Activated CD4-positive, alpha-beta T cell treated with anti-CD3 and anti-CD28 coated beads, Interleukin-2, amount 50 U/mL, for 4 hours (primary cell): ENCODE results near the gene SMU1.

Source experiments
- DNase-seq, 2 experiments: peaks; one replicate each; pipeline ENCODE4 v3.0.0-alpha.2; 2020

The SMU1 gene

DNA sequence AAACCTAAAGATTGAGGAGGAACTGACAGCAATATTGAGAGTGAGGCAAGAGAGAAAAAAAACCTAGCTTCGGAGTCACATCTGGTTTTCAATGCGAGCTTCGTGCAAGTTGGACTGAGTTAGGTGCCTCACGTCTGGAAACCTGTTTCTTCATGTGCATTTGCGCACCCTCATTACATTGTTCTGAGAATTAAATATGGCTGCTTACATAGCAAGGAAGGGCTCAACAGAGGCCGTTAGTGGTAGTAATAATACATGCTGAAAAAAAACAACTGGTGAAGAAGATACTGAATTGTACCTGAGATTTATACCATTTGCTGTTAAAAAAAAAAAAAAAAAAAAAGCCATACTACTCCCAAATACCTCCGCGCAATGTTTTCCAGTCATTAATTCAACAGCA is 32.8 kb downstream of the SMU1 start:
- no peak for DNase-seq

DNA sequence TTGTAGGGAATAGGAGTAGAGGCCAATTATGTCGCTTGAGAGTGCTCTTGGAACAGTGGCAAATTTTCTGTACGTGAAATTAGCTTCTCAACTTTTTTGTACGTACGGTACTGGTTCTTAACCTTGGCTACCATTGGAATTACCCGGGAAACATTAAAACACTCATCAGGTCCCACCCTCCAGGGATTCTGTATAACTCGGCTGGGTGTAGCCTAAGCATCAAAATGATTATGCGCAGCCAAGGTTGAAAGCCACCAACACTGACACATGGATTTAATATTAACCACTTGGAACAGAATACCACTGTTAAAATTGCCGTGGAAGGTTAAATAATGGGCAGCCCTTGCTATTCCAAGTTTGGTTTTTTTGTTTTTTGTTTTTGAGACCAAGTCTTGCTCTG is 34.0 kb downstream of the SMU1 start:
- DNase-seq: no peak

DNA sequence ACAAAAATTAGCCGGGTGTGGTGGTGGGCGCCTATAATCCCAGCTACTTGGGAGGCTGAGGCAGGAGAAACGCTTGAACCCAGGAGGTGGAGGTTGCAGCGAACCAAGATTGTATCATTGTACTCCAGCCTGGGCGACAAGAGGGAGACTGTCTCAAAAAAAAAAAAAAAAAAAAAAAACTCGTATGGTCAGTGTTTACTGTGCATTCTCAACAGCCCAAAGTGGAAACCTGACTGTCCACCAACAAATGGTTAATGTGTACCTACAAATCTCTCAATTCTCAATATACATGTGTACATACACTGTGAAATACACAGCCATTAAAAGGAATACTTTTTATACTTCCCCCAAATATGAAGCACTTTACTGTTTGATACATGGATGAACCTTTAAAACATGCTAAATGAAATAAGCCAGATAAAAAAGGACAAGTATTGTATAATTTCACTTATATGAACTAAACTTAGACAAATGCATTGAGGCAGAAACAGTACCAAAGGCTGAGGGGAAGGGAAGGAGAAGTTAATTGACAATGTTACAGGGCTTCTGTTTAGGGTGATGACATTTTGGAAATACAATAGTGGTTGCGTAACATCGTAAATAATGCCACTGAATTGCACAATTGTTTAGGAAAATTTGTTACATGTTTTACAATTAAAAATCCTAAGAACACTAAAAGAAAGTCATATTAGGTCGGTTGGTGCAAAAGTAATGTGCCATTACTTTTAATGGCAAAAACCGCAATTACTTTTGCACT is 34.9 kb downstream of the SMU1 start:
- no peak for DNase-seq

DNA sequence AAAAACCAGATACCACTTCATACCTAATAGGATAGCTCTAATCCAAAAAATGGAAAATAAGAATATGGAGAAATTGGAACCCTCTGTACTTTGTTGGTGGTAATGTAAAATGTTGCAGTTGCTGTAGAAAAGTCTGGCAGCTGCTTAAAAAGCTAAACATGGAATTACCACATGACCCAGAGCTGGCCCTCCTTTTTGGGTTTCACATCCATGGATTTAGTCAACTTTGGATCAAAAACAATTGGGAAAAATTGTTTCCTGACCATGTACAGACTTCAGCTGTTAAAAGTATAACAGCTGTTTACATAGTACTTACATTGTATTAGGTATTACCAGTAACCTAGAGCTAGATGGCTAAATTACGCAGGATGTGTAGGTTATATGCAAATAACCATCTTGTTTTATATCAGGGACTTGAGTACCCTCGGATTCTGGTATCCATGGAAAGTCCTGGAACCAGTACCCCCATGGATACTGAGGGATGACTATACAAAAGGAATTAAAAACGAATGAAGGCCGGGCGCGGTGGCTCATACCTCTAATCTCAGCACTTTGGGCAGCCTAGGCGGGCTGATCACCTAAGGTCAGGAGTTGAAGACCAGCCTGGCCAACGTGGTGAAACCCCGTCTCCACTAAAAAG is 35.6 kb downstream of the SMU1 start:
- no peak for DNase-seq

DNA sequence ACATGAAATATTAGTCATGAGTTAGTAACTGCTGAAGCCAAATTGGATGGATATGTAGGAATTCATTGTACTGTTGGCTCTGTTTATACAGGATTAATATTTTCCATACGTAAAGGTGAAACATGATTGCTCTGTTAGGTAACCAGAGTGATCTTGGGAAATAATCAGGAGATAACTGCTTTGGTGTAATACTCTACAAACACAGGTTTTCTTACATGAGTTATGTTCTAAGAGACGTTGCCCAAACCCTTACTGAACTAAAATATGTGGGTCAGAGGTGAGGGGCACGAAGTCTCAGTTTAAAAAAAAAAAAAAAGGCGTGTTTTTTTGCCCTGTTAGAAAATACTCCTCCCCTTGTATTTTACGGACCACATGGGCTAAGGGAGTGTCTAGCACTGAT is 43.6 kb downstream of the SMU1 start:
- no peak for DNase-seq

DNA sequence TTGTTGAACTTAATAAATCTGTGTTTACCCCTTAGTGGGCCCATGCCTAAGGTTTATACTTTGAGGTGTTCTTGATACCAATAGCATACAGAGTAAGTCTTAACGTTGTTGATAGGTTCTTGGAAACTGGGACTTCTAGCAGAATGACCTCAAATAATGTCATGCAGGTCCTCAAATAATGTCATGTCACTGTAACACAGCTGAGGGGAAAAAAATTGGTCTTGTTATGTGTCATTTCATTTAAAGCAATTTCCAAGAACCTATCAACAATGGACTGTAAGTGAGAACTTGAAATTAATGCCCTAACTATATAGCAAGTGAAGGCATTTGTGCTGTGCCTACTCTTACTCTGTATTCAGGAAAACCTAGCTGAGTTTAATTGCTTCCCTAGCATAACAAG is 44.2 kb downstream of the SMU1 start:
- DNase-seq: no peak

DNA sequence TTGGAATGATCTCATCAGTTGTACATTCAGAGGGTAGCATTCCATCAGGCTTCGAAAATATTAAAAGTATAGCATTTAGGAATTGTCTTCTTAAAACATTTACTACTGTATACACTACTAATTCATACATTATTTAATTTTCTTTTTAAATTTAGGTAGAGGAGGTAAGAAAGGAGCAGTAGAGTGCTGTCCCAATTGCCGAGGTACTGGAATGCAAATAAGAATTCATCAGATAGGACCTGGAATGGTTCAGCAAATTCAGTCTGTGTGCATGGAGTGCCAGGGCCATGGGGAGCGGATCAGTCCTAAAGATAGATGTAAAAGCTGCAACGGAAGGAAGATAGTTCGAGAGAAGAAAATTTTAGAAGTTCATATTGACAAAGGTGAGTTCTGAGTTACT is 46.2 kb downstream of the SMU1 start:
- DNase-seq: no peak

DNA sequence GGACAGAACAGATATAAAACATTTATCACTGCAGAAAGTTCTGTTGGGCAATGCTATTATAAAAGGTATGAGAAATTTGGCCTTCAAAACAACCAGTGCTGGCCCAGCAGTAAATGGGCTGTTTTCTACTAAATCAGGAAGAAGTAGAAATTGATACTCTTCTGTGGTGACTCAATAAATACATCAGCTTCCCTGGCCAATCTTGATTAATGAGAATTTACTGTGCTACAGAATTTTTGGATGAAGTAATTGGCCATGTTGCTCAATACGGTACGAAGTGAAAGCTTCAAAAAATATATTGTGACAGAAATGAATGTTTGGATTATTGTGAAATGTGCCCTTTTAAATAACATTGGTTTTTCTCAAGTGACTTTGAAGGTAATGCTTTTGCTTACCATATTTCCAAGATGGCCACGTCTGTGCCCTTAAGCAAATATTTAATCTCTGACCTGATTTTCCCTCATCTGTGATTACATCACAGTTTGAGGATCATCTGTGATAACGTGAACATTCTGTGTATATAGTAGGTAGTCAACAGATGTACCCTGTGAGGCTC is 47.2 kb downstream of the SMU1 start:
- no peak for DNase-seq

DNA sequence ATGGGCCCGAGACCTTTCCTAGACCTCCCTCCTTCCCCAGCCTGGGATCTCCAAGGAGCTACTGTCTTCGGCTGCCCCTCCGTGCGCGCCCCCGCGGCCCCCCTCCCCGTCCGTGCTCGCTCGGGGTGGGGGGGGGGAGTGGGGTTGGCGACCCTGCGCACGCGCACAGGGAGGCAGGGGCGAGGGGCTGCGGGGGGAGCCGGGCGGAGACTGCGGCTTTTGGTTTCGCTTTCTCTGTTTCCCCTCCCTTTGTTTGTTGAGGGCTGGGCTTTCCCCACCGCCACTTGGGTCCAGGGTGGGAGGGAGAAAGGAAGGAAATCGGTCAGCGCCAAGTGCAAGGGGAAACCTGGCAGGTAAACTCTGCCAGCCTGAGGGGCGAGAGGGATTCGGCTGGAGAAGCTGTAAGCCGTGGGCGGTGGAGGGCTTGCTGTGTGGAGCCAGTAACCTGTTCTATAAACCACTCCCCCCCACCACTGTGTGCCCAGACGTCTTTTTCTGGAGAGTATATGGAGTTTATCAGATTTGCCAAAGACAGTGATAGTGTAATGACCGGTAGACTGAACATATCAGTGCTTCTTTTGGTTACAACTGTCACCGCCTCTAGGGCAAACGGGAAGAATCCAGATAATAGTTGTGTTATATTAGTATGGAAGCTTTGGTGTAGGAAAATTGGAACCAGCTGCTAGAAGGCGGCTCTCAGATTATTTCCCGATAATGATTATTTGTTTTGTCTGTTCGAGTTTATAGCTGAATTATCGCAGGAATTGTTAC is 50.7 kb downstream of the SMU1 start:
- peak; percentile 68 to 74 for DNase-seq

DNA sequence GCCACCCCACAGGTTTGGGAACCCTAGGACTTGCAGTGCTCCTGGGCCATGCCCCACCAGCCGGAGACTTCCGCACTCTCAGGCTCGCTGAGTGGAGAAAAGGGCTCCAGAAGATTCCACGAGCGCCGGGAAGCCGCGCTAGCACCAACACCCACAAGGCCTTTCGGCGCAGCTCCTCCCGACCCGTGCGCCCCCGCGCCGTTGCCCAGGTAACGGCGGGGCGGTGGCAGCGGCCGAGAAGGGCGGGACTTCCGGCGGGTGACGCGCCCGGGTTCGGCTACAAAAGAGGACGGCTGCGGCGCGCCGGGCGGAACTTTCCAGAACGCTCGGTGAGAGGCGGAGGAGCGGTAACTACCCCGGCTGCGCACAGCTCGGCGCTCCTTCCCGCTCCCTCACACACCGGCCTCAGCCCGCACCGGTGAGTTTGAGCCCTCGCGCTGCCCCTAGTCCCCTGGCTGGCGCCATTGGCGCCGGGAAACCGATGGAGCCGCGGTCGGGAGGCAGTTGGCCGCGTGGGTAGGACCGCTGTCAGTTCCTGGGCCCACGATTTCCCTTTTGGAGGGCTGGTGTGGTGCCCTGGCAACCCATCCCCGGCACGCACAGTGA is 51.4 kb downstream of the SMU1 start, which contains the start of gene DNAJA1:
Gene DNAJA1 (plus strand): TSS at position 308 of the 606 bp plus-strand sequence. CDS start 1,212 bp downstream, outside the sequence.
- DNase-seq: peak; percentile 93

DNA sequence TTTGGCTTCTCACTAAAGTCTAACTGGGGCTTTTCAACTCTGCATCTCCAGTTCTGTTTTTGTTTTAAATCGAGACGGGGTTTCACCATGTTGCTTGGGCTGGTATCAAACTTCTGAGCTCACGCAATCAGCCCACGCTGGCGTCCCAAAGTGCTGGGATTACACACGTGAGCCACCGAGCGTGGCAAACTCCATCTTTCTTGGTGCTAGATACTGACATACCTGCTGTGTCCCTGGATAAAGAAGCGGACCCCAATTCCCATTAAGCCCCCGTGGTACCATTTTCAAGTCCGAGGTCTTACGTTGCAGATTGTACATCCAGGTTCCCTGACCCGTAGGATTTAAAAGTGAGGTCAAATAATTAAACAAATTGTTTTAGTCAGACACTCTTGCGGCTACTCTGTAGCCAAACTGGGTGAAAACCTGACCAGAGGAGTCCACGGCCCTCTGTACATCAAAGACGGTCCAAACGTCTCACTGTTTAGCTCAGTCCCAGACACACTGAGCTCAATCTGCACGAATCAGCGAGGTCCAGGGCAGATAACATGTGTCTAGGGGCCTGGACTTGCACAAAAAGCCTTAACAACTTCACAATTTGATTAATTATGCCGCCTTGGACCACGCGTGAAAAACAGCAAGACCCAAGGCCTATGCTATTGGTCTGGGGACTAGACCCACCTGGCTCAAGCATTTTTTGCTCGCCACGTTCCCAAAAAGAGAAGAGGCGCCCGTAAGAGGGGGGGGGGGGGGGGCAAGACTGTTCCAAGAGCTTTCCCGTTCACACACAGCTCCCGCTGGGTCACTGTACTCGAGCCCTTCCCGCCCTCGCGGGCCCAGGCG is 52.1 kb downstream of the SMU1 start:
- peak in 1 of 2 experiments; percentile 13 for DNase-seq

DNA sequence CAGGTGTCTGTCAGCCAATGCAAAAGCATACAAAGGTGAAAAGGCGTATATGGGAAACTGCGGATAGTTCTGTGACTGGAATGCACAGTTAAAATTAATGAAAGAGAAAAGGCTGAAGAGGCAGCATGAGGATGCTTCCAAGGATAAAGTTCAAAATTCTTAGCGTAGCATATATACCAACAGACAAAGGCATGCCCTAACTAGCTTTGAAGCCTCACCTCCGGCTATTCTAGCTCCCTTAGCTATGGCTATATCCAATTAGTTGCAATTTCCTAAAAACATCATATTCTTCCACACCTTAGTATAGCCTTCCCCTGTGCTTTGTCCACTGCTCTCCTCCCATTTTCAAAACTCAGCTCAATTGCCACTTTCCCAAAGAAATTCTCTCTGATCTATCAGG is 52.8 kb downstream of the SMU1 start:
- no peak for DNase-seq

DNA sequence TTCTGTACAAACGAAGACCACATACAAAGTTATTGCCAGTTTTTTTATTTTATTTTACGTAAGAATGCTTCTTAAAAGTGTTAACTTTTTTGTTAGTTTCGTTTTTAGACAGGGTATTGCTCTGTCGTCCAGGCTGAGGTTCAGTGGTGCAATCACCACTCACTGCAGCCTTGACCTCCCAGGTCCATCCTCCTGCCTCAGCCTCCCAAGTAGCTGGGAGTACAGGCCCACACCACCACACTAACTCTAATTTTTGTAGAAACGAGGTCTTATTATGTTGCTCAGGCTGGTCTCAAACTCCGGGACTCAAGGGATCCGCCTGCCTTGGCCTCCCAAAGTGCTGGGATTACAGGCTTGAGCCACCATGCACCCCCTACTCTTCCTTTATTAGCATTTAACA is 53.7 kb downstream of the SMU1 start:
- no peak for DNase-seq

DNA sequence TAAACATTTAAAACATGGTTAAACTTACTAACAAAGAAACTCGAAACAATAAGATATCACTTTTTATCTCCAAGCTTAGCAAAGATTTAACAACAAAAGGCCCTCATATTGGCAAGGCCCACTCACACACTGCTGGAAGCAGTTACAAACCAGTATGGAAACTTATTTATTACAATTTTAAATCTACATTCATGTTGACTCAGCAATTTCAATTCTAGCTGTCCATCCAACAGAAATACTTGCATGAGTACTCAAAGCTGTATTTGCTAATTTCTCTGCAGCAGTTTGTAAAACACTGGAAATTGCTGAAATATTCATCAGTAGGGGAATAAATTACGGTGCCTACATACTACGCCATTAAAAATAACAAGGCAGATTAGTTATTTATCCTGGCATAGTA is 54.2 kb downstream of the SMU1 start:
- no peak for DNase-seq

DNA sequence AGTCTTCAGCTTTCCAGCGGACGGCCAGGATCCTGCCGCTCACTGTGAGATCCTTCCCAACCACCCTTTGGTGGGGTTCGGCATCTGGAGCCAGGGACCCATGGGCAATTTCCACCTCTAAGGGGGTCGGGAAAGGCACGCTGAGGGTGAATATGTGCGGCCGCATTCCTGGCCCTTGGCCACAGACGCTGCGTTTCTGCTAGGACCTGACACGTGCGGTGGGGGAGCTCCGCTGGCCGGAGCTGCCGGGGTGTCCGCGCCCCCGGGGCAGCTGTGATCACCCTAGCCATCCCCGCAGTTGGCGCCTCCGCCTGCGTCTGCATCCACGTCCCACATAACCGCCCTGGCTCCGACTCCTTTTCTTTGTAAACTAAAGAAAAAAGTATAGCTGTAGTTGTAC is 56.7 kb downstream of the SMU1 start:
- no peak for DNase-seq

DNA sequence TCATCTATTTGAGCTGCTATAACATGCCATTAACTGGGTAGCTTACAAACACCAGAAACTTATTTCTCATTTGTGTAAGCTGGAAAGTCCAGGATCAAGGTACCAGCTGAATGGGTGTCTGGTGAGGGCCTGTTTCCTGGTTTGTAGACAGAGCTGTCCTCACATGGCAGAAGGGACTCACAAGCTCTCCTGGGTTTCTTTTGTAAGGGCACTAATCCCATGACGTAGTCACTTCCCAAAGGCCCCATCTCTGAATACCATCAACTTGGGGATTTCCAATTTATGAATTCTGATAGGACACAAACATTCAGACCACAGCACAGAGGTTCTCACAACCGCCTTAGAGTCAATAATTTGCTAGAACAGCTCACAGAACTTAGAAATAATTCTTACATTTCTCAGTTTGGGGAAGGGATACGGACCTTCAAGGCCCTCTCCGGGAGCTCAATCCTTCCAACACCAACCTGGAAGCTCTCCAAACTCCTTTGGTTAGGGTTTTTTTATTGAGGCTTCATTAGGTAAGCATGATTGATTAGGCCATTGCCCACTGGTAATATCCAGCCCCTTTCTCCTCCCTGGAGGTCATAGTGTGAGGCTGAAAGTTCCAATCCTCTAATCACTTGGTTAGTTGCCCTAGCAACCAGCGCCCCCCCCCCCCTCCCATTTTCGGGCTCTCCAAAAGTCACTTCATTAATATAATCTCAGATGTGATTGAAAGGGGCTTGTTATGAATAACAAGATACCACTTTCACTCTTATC is 59.0 kb downstream of the SMU1 start:
- no peak for DNase-seq

DNA sequence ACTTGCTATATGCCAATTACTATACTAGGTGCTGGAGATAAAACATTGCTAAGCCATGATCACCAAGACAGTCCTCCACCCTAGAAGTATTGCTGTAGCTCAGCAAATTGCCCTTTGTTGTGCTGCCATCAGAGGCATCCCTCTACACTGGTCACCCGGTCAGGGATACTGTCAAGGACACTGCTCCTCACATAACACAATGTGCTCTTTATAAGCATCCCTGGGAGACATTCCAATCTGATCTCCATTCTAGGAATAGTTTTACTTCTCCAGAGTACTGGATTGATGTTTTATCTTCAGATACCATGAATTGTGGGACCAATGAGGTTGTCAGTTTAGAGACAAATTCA is 61.8 kb downstream of the SMU1 start:
- DNase-seq: no peak

DNA sequence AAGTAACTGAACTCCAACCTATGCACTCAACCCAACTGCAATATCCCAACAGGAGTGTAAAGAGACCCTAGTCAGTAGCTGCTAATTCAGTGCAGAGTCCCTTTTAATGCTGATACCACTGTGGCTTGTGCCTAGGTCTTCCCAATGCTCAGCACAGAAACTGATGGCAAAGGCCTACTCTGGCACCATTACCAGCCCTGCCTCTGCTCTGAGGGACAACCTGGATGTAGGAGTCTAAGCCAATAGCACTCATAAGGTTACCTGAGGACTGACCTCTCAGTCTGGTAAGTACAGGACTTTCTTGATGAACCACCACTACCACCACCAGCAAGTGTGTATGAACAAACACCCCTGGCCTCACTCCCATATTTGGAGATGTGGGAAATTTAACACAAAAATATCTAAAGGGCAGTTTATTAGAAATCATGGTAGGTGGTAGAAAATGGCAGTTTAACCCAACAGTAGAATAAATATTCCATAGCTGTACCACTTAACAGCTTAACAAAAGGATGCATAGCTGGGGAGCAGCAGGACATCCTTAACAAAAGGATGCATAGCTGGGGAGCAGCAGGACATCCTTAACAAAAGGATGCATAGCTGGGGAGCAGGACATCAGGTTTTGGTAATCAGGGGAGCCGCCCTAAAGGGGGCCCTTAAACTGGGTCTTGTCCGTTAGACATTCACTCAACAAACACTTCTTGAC is 62.4 kb downstream of the SMU1 start:
- no peak for DNase-seq

DNA sequence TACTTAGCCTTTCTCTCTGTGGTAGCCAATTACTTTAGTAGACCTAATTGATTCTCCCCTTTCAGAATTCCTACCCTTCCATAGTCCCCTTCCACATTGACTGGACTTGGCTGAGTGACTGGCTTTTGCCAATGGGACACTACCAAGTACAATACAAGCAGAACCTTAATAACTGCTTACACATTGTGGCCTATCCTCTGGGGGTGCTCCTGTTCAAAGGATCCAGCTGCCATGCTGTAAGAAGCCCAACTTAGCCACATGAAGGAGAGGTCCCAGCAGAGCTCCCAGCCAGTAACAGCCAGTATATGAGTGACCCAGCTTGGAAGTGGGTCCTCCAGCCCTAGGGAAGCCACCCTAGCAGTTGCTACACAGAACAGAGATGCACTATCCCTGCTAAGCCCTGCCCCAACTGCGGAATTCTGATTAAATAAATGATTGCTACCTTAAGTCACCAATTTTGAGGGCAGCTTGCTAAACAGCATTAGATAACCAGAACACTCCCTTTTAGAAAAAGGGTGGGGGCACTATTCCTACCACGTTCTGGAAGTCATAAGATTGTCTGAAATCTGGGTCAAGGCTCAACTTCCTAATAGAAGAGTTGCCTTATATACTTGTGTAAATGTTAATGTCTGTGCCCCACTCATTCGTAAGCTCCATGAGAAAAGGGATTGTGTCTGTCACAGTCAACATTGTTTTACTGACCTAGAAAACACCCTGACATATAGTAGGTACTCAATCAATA is 64.0 kb downstream of the SMU1 start:
- no peak for DNase-seq

DNA sequence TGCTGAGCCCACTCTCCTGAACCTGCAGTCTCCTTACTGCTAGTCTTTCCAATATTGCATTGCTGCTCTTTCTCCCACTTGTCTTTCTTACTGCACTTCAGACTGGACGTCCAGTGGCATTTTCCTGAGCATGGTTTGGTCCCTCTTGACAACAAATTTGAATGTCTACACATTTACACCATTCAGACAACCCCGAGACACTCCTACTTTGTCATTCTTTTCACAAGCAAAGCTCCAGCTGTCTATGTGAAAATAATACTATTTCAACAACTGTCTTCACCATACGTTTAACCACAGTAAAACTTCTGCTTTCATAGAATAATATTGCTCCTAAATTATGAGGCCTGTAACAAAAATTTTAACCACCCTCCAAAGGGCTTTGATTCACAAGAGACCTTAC is 64.6 kb downstream of the SMU1 start:
- DNase-seq: no peak
